IMR-90 (cell line): ENCODE data around the gene ZNF714. TPM values are rescaled to one million over a fixed set of nuclear protein-coding genes. Genes with fewer than 3 reads are reported as not detected.

Source experiments
- ATAC-seq: fragments of 200-7000 bp; cut with Tn5 transposase; 2 replicates; pipeline ENCODE4 v1.9.1; 2020; ENCODE audit warnings: low read depth, mild to moderate bottlenecking, moderate library complexity
- BruUV-seq: library from RNA; stranded (reverse); fragments of 400-500 nt; replicated peaks from 2 replicates; lab custom pipeline; 2021; lab: Mats Ljungman, UMichigan
- CTCF ChIA-PET: fragments of 300-600 bp; formaldehyde crosslinking; extraction: SDS; loops from one replicate; lab custom pipeline; 2021; ENCODE audit warnings: antibody characterized with exemption; lab: Yijun Ruan, JAX
- POLR2A ChIA-PET: fragments of 300-600 bp; sonication (Branson Sonifier 250); formaldehyde crosslinking; loops from one replicate; lab custom pipeline; 2022; ENCODE audit warnings: antibody characterized with exemption; ENCODE audit not compliant: unreplicated experiment; lab: Charles Lee
- DNase-seq: peaks from one replicate; pipeline ENCODE4 v3.0.0; 2013
- H2AFZ ChIP-seq: replicated peaks from 2 replicates; pipeline ENCODE3; 2013; ENCODE audit warnings: low read length, mild to moderate bottlenecking; ENCODE audit not compliant: poor library complexity
- H2AK5ac ChIP-seq: 2 replicates; pipeline ENCODE4 v1.6.1; 2013; ENCODE audit warnings: low read depth, low read length, inconsistent platforms
- H2AK9ac ChIP-seq: replicated peaks from 2 replicates; pipeline ENCODE3; 2013; ENCODE audit warnings: mild to moderate bottlenecking, low read depth, low read length, moderate library complexity; ENCODE audit not compliant: poor library complexity
- H2BK120ac ChIP-seq: 2 replicates; pipeline ENCODE4 v1.6.1; 2013; ENCODE audit warnings: low read depth, low read length, inconsistent platforms
- H2BK15ac ChIP-seq: 3 replicates; pipeline ENCODE4 v1.6.1; 2013; ENCODE audit warnings: low read depth, low read length, inconsistent platforms
- H2BK20ac ChIP-seq: 2 replicates; pipeline ENCODE4 v1.6.1; 2013; ENCODE audit warnings: low read depth, mild to moderate bottlenecking, inconsistent platforms, low read length, moderate library complexity
- H2BK5ac ChIP-seq: 2 replicates; pipeline ENCODE4 v1.6.1; 2013; ENCODE audit warnings: mild to moderate bottlenecking, low read depth, low read length, inconsistent platforms; ENCODE audit not compliant: poor library complexity, severe bottlenecking
- H3K14ac ChIP-seq: replicated peaks from 2 replicates; pipeline ENCODE4 v1.6.1; 2013; ENCODE audit warnings: low read depth, low read length, inconsistent platforms
- H3K18ac ChIP-seq: 2 replicates; pipeline ENCODE4 v1.6.1; 2013; ENCODE audit warnings: low read depth, low read length, control low read depth
- H3K23ac ChIP-seq: 2 replicates; pipeline ENCODE4 v1.6.1; 2013; ENCODE audit warnings: low read depth, low read length, inconsistent platforms
- H3K27ac ChIP-seq: 2 replicates; pipeline ENCODE4 v1.5.1; 2013; ENCODE audit warnings: mild to moderate bottlenecking, control low read depth, low read length; ENCODE audit not compliant: insufficient read depth
- H3K27me3 ChIP-seq: 2 replicates; pipeline ENCODE4 v1.6.1; 2013; ENCODE audit warnings: low read length; ENCODE audit not compliant: control insufficient read depth, insufficient read depth
- H3K36me3 ChIP-seq: 2 replicates; pipeline ENCODE4 v1.6.1; 2013; ENCODE audit warnings: low read length, mixed read lengths; ENCODE audit not compliant: control insufficient read depth, insufficient read depth
- H3K4ac ChIP-seq: 2 replicates; pipeline ENCODE4 v1.6.1; 2013; ENCODE audit warnings: low read depth, low read length, inconsistent platforms
- H3K4me1 ChIP-seq: 2 replicates; pipeline ENCODE4 v1.6.1; 2013; ENCODE audit warnings: low read length, mixed read lengths; ENCODE audit not compliant: control insufficient read depth, insufficient read depth
- H3K4me2 ChIP-seq: 2 replicates; pipeline ENCODE4 v1.6.1; 2013; ENCODE audit warnings: low read depth, mild to moderate bottlenecking, control low read depth, low read length, moderate library complexity
- H3K4me3 ChIP-seq: 2 replicates; pipeline ENCODE4 v1.5.1; 2013; ENCODE audit warnings: low read depth, mild to moderate bottlenecking, control low read depth, low read length, moderate library complexity; ENCODE audit not compliant: insufficient read depth
- H3K56ac ChIP-seq: 2 replicates; pipeline ENCODE4 v1.6.1; 2013; ENCODE audit warnings: low read length, inconsistent platforms; ENCODE audit not compliant: insufficient read depth; ENCODE audit errors: extremely low read depth
- H3K79me1 ChIP-seq, 2 experiments: 2 replicates each; pipeline ENCODE4 v1.6.1; 2013; ENCODE audit warnings: low read length in 2 of 2, inconsistent platforms in 1 of 2, low read depth in 1 of 2
- H3K9ac ChIP-seq: 2 replicates; pipeline ENCODE4 v1.6.1; 2013; ENCODE audit warnings: low read depth, low read length, control low read depth
- H3K9me1 ChIP-seq: 2 replicates; pipeline ENCODE4 v1.6.1; 2013; ENCODE audit warnings: low read length, inconsistent platforms; ENCODE audit not compliant: insufficient read depth
- H3K9me3 ChIP-seq: 2 replicates; pipeline ENCODE4 v1.6.1; 2013; ENCODE audit warnings: low read length; ENCODE audit not compliant: control insufficient read depth, insufficient read depth
- H4K20me1 ChIP-seq: 2 replicates; pipeline ENCODE4 v1.6.1; 2013; ENCODE audit warnings: low read length, inconsistent platforms; ENCODE audit not compliant: insufficient read depth
- H4K5ac ChIP-seq: 2 replicates; pipeline ENCODE4 v1.6.1; 2013; ENCODE audit warnings: mild to moderate bottlenecking, low read depth, low read length, control low read depth
- H4K8ac ChIP-seq, 2 experiments: 2 replicates each; pipeline ENCODE4 v1.6.1; 2013; ENCODE audit warnings: low read depth in 2 of 2, low read length in 2 of 2, control low read depth in 1 of 2, inconsistent platforms in 1 of 2
- H4K91ac ChIP-seq: 2 replicates; pipeline ENCODE4 v1.6.1; 2013; ENCODE audit warnings: low read depth, low read length, inconsistent platforms; ENCODE audit not compliant: insufficient read depth
- BHLHE40 ChIP-seq: fragments of 150-350 bp; IDR thresholded peaks from 2 replicates; pipeline ENCODE4 v1.6.1; 2016; ENCODE audit warnings: mild to moderate bottlenecking, low read depth, low read length
- CHD1 ChIP-seq: IDR thresholded peaks from 2 replicates; pipeline ENCODE4 v1.6.1; 2012; ENCODE audit warnings: low read depth, low read length, improper control_type of control experiment
- MAFK ChIP-seq: IDR thresholded peaks from 2 replicates; pipeline ENCODE4 v1.6.1; 2012; ENCODE audit warnings: low read depth, low read length, improper control_type of control experiment
- MAZ ChIP-seq: IDR thresholded peaks from 2 replicates; pipeline ENCODE4 v1.6.1; 2012; ENCODE audit warnings: low read depth, mild to moderate bottlenecking, low read length, improper control_type of control experiment, moderate library complexity, borderline replicate concordance
- MXI1 ChIP-seq: IDR thresholded peaks from 2 replicates; pipeline ENCODE4 v1.6.1; 2012; ENCODE audit warnings: low read depth, mild to moderate bottlenecking, low read length, moderate library complexity, borderline replicate concordance
- NFE2L2 ChIP-seq: fragments of 150-350 bp; IDR thresholded peaks from 2 replicates; pipeline ENCODE4 v1.6.1; 2016; ENCODE audit warnings: low read depth, mild to moderate bottlenecking, low read length
- POLR2A ChIP-seq: IDR thresholded peaks from 2 replicates; pipeline ENCODE4 v1.6.1; 2012; ENCODE audit warnings: mild to moderate bottlenecking, low read depth, low read length
- RCOR1 ChIP-seq: IDR thresholded peaks from 2 replicates; pipeline ENCODE4 v1.6.1; 2012; ENCODE audit warnings: mild to moderate bottlenecking, low read length, improper control_type of control experiment; ENCODE audit not compliant: insufficient replicate concordance
- RFX5 ChIP-seq: IDR thresholded peaks from 2 replicates; pipeline ENCODE4 v1.8.0; 2012; ENCODE audit warnings: low read depth, mild to moderate bottlenecking, low read length, moderate library complexity
- SMC3 ChIP-seq: fragments of 150-350 bp; IDR thresholded peaks from 2 replicates; pipeline ENCODE4 v1.6.1; 2016; ENCODE audit warnings: low read depth, mild to moderate bottlenecking, antibody characterized with exemption, low read length, moderate library complexity
- WGBS, 2 experiments: methylation state at CpG; one replicate each; pipeline versions ENCODE4 v1.1.5 to v1.1.7; 2013; ENCODE audit warnings: missing lambda C conversion rate in 2 of 2; ENCODE audit not compliant: insufficient read length in 1 of 2; ENCODE audit errors: extremely low coverage in 2 of 2; 5-methylcytosine and 5-hydroxymethylcytosine counted together
- dilution Hi-C: fragments of 300-500 bp; cut with HindIII; formaldehyde crosslinking; loops from one replicate; pipeline ENCODE4 v1.14.3; 2018; ENCODE audit warnings: low sequenced_read_pairs; ENCODE audit not compliant: unreplicated experiment
- in situ Hi-C: fragments of 300-500 bp; cut with MboI; formaldehyde crosslinking; loops from 3 replicates; pipeline ENCODE4 v1.14.3; 2019; ENCODE audit warnings: low sequenced_read_pairs, inconsistent platforms, mixed read lengths
- intact Hi-C: fragments of 100-400 bp; cut with micrococcal nuclease; formaldehyde crosslinking; loops from 2 replicates; pipeline ENCODE4 v1.10.0; 2022
- polyA plus RNA-seq, 3 experiments: library from polyadenylated mRNA; depleted of rRNA; stranded (reverse); fragments of >200 nt; gene quantifications; 2 replicates each; pipeline ENCODE4 v1.2.3, GENCODE V29; 2012; ENCODE audit warnings: low replicate concordance in 1 of 3
- total RNA-seq: library from RNA; depleted of rRNA; stranded (reverse); fragments of >200 nt; gene quantifications from 2 replicates; pipeline ENCODE4 v1.2.3, GENCODE V29; 2012
- TF ChIP-seq, protein P1 (sequence below): conservative IDR thresholded peaks from 2 replicates; pipeline ENCODE4 v1.5.1; 2012; ENCODE audit warnings: mild to moderate bottlenecking, low read depth, low read length, improper control_type of control experiment

Gene ZNF714
- total and polyA plus RNA-seq, 2 of the 4 experiments (the other 2 are of a cell fraction), result 7.2 to 14.3 TPM

GRCh38 chr19:21087871-21088270, 5.9 kb downstream of the ZNF714 start:
- intact Hi-C loops (loop anchor here (2.0 kb wide), 1 partner anchor 63 kb away; no protein-coding TSS in a partner anchor), dilution Hi-C loops (no loop called here), in situ Hi-C loops (no loop called here)
- Histone ChIP-seq H3K36me3 (0 out of 2 replicates have a peak, but pooled peaks cover 2% of the 10 kb centered on the region), H3K14ac (no peak overlapping the region), H3K27ac (no peak overlapping the region), H2BK15ac (no peak overlapping the region), H2BK20ac (no peak overlapping the region), H2AFZ (no peak overlapping the region), H4K91ac (no peak overlapping the region), H3K4me2 (no peak overlapping the region), H4K5ac (no peak overlapping the region), H3K23ac (no peak overlapping the region), H4K20me1 (no peaks in the 10 kb centered on the region), H3K9me1 (no peaks in the 10 kb centered on the region), H3K27me3 (no peaks in the 10 kb centered on the region), H3K4me1 (peaks cover 8% of the 10 kb centered on the region), H2AK9ac (no peak overlapping the region), H2BK120ac (no peak overlapping the region), H3K56ac (no peak overlapping the region), H3K79me1 (peaks cover 21 to 27% of the 10 kb centered on the region in 2 experiments), H3K9ac (no peak overlapping the region), H2BK5ac (no peak overlapping the region), H3K4me3 (no peak overlapping the region), H2AK5ac (no peak overlapping the region), H3K9me3 (no peaks in the 10 kb centered on the region), H3K18ac (no peak overlapping the region), H3K4ac (no peak overlapping the region), H4K8ac (no peak overlapping the region)
- CTCF ChIA-PET, result no interaction called here
- BruUV-seq, result no TSS peak
- TF ChIP-seq RCOR1 (no peak), MXI1 (no peak), SMC3 (no peak), NFE2L2 (no peak), MAFK (no peak), BHLHE40 (no peak), MAZ (no peak), RFX5 (no peak), POLR2A (no peak), CHD1 (no peak)
- TF ChIP-seq, protein P1, sequence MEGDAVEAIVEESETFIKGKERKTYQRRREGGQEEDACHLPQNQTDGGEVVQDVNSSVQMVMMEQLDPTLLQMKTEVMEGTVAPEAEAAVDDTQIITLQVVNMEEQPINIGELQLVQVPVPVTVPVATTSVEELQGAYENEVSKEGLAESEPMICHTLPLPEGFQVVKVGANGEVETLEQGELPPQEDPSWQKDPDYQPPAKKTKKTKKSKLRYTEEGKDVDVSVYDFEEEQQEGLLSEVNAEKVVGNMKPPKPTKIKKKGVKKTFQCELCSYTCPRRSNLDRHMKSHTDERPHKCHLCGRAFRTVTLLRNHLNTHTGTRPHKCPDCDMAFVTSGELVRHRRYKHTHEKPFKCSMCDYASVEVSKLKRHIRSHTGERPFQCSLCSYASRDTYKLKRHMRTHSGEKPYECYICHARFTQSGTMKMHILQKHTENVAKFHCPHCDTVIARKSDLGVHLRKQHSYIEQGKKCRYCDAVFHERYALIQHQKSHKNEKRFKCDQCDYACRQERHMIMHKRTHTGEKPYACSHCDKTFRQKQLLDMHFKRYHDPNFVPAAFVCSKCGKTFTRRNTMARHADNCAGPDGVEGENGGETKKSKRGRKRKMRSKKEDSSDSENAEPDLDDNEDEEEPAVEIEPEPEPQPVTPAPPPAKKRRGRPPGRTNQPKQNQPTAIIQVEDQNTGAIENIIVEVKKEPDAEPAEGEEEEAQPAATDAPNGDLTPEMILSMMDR, result no peak
- DNase-seq (no peak), ATAC-seq (no peak)
- no CpG with 5 or more reads among the region's 3 CpGs for WGBS, 2 experiments
- POLR2A ChIA-PET, result no interaction called here
